ENCODE data around the gene KLF11.
"Not testable (repeated sequence)": the region's sequence is repeated elsewhere in the genome, so short reads cannot be mapped to it uniquely, and the experiment has no call there.

GRCh38 chr2:10015376-10015989, 27.9 kb upstream of the KLF11 start:
- not testable (repeated sequence) for TF ChIP-seq CTCF (IDR thresholded peaks at IDR 0.05; ENCODE audit: extremely low read depth in 1 of 2, insufficient read depth in 1 of 2, low read depth in 1 of 2, low read length in 2 of 2); POLR2A (IDR thresholded peaks at IDR 0.05; ENCODE audit: low read depth, low read length); EZH2 (IDR thresholded peaks at IDR 0.05; ENCODE audit: borderline replicate concordance, low read depth, low read length, severe bottlenecking); MYC (IDR thresholded peaks at IDR 0.05; ENCODE audit: low read depth, low read length); MAX (IDR thresholded peaks at IDR 0.05; ENCODE audit: insufficient read depth, insufficient read length); GATA2 (IDR thresholded peaks at IDR 0.05; ENCODE audit: insufficient read depth, insufficient read length, low read depth, low read length); POLR2AphosphoS5 (IDR thresholded peaks at IDR 0.05; ENCODE audit: insufficient read depth, low read depth, low read length)

Measured in endothelial cell of umbilical vein (primary cell).